GM12878 (cell line): Measurements from ENCODE around the gene ATF7IP. TPM values are rescaled to one million over a fixed set of nuclear protein-coding genes. Genes with fewer than 3 reads are reported as not detected.
A peak's percentile ranks its signal among the peaks of the same experiment; 100 is the strongest.

Experiments used
- CBFB ChIP-seq: IDR thresholded peaks from 2 replicates; pipeline ENCODE4 v1.6.1; 2016; ENCODE audit warnings: antibody characterized with exemption, low read depth
- E2F4 ChIP-seq: IDR thresholded peaks from 2 replicates; pipeline ENCODE4 v1.6.1; 2012; ENCODE audit warnings: low read depth, low read length, improper control_type of control experiment
- EP300 ChIP-seq, 2 experiments: fragments of 150-350 bp in 1 of 2; IDR thresholded peaks; 2 replicates each; pipeline ENCODE4 v1.6.1; 2011 to 2012; ENCODE audit warnings: low read depth in 2 of 2, low read length in 2 of 2, borderline replicate concordance in 1 of 2, improper control_type of control experiment in 1 of 2, inconsistent platforms in 1 of 2; ENCODE audit not compliant: control insufficient read depth in 1 of 2
- HDAC2 ChIP-seq: fragments of 200-600 bp; sonication (generic); IDR thresholded peaks from 2 replicates; pipeline ENCODE4 v1.6.1; 2017
- IKZF2 ChIP-seq, 2 experiments: fragments of 450-650 bp; IDR thresholded peaks; 2 replicates each; pipeline ENCODE4 v1.6.1; 2017; ENCODE audit warnings: mild to moderate bottlenecking in 2 of 2, moderate library complexity in 2 of 2
- IRF5 ChIP-seq: fragments of 450-650 bp; IDR thresholded peaks from 2 replicates; pipeline ENCODE4 v1.6.1; 2017; ENCODE audit warnings: borderline replicate concordance
- JUNB ChIP-seq: IDR thresholded peaks from 2 replicates; pipeline ENCODE4 v1.6.1; 2016; ENCODE audit warnings: antibody characterized with exemption, mild to moderate bottlenecking
- NFIC ChIP-seq: IDR thresholded peaks from 2 replicates; pipeline ENCODE4 v1.6.1; 2012; ENCODE audit warnings: low read depth, mild to moderate bottlenecking, inconsistent platforms, low read length, moderate library complexity
- NRF1 ChIP-seq: conservative IDR thresholded peaks from 2 replicates; pipeline ENCODE4 v1.6.1; 2011; ENCODE audit warnings: mild to moderate bottlenecking, low read depth, low read length, improper control_type of control experiment
- PML ChIP-seq: IDR thresholded peaks from 2 replicates; pipeline ENCODE4 v1.6.1; 2012; ENCODE audit warnings: low read length, inconsistent platforms
- ZNF207 ChIP-seq: fragments of 450-650 bp; IDR thresholded peaks from 2 replicates; pipeline ENCODE4 v1.6.1; 2014; ENCODE audit warnings: antibody characterized with exemption, mild to moderate bottlenecking, borderline replicate concordance
- ZNF24 ChIP-seq: fragments of 450-650 bp; IDR thresholded peaks from 2 replicates; pipeline ENCODE4 v1.6.1; 2017; ENCODE audit warnings: antibody characterized with exemption, mild to moderate bottlenecking
- polyA plus RNA-seq, 11 experiments: library from polyadenylated mRNA; depleted of rRNA in 4 of 11; unstranded in 6 of 11; stranded (reverse) in 5 of 11; fragments of >200 nt; fragmentation: Nextera tagmentation in 4 of 11; fragmentation: Illumina TruSeq in 1 of 11; extraction: Ambion mirVana in 4 of 11; extraction: Trizol in 1 of 11; gene quantifications; 1 replicate in 1 of 11; 2 replicates in 10 of 11; pipeline versions ENCODE4 v1.2.1 to v1.2.3, GENCODE V29; 2011 to 2016; ENCODE audit warnings: inconsistent platforms in 2 of 11, missing spikeins in 2 of 11, low read depth in 1 of 11
- total RNA-seq, 4 experiments: library from RNA; depleted of rRNA in 3 of 4; stranded (reverse); fragments of >200 nt in 3 of 4; fragmentation: Illumina TruSeq in 1 of 4; extraction: Trizol in 1 of 4; gene quantifications; 2 replicates each; pipeline versions ENCODE4 v1.2.1 to v1.2.3, GENCODE V29; 2013 to 2021
- TF ChIP-seq, protein P1 (sequence below): IDR thresholded peaks from 2 replicates; pipeline ENCODE4 v1.6.1; 2012; ENCODE audit warnings: mild to moderate bottlenecking, low read depth, low read length

The ATF7IP gene
- total and polyA plus RNA-seq, 10 of the 15 experiments (the other 5 are each of a cell fraction or from before 2014, with no cell fraction given): 6.2 to 66.6 (median 29.3) TPM

GRCh38 chr12:14390870-14391530, 25.5 kb downstream of the ATF7IP start (continued):
- TF ChIP-seq IRF5: no peak
- no peak for TF ChIP-seq EP300 (IDR thresholded peaks at IDR 0.05; ENCODE audit: borderline replicate concordance in 1 of 2, control insufficient read depth in 1 of 2, low read depth in 2 of 2, low read length in 2 of 2)
- TF ChIP-seq CBFB: no peak
- TF ChIP-seq HDAC2: no peak
- no peak for TF ChIP-seq NRF1
- peak in 1 of 2 experiments; percentile 8; a peak in 1 of 4 replicates for TF ChIP-seq IKZF2 (IDR thresholded peaks at IDR 0.05)
- no peak for TF ChIP-seq E2F4
- TF ChIP-seq, protein P1, sequence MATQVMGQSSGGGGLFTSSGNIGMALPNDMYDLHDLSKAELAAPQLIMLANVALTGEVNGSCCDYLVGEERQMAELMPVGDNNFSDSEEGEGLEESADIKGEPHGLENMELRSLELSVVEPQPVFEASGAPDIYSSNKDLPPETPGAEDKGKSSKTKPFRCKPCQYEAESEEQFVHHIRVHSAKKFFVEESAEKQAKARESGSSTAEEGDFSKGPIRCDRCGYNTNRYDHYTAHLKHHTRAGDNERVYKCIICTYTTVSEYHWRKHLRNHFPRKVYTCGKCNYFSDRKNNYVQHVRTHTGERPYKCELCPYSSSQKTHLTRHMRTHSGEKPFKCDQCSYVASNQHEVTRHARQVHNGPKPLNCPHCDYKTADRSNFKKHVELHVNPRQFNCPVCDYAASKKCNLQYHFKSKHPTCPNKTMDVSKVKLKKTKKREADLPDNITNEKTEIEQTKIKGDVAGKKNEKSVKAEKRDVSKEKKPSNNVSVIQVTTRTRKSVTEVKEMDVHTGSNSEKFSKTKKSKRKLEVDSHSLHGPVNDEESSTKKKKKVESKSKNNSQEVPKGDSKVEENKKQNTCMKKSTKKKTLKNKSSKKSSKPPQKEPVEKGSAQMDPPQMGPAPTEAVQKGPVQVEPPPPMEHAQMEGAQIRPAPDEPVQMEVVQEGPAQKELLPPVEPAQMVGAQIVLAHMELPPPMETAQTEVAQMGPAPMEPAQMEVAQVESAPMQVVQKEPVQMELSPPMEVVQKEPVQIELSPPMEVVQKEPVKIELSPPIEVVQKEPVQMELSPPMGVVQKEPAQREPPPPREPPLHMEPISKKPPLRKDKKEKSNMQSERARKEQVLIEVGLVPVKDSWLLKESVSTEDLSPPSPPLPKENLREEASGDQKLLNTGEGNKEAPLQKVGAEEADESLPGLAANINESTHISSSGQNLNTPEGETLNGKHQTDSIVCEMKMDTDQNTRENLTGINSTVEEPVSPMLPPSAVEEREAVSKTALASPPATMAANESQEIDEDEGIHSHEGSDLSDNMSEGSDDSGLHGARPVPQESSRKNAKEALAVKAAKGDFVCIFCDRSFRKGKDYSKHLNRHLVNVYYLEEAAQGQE: no peak
- TF ChIP-seq JUNB: no peak
- peak; percentile 43; the same call in 1 of the 2 replicates for TF ChIP-seq ZNF24
- no peak for TF ChIP-seq NFIC
- no peak; the same call in 1 of the 2 replicates for TF ChIP-seq ZNF207
- TF ChIP-seq PML: no peak
